Parathyroid adenoma (tissue), 2 donors: ENCODE results near the gene CADPS2.

Experiments used
- H2AFZ ChIP-seq: fragments of 300-600 bp; sonication (generic); one replicate; pipeline ENCODE4 v1.7.0; 2017; ENCODE audit warnings: antibody characterized with exemption, mild to moderate bottlenecking
- H3K27ac ChIP-seq: fragments of 300-600 bp; sonication (generic); one replicate; pipeline ENCODE4 v1.7.0; 2017
- H3K27me3 ChIP-seq: fragments of 300-600 bp; sonication (generic); one replicate; pipeline ENCODE4 v1.7.0; 2017; ENCODE audit warnings: low read length; ENCODE audit not compliant: control insufficient read depth, insufficient read depth
- H3K36me3 ChIP-seq: fragments of 300-600 bp; sonication (generic); one replicate; pipeline ENCODE4 v1.7.0; 2017; ENCODE audit warnings: low read length; ENCODE audit not compliant: control insufficient read depth, insufficient read depth
- H3K4me1 ChIP-seq: fragments of 300-600 bp; sonication (generic); one replicate; pipeline ENCODE4 v1.7.0; 2017; ENCODE audit warnings: control low read depth
- H3K4me2 ChIP-seq: fragments of 300-600 bp; sonication (generic); one replicate; pipeline ENCODE4 v1.7.0; 2017; ENCODE audit warnings: low read length
- H3K4me3 ChIP-seq: fragments of 300-600 bp; sonication (generic); one replicate; pipeline ENCODE4 v1.7.0; 2017; ENCODE audit warnings: low read depth, low read length
- H3K79me2 ChIP-seq: fragments of 300-600 bp; sonication (generic); one replicate; pipeline ENCODE4 v1.7.0; 2017; ENCODE audit warnings: control low read depth
- H3K9ac ChIP-seq: fragments of 300-600 bp; sonication (generic); one replicate; pipeline ENCODE4 v1.7.0; 2017; ENCODE audit warnings: mild to moderate bottlenecking
- H3K9me3 ChIP-seq: fragments of 300-600 bp; sonication (generic); one replicate; pipeline ENCODE4 v1.7.0; 2017; ENCODE audit warnings: low read length; ENCODE audit not compliant: control insufficient read depth
- CTCF ChIP-seq: fragments of 300-600 bp; sonication (generic); IDR thresholded peaks from one replicate; pipeline ENCODE4 v1.7.0; 2017; ENCODE audit warnings: antibody characterized with exemption, mild to moderate bottlenecking
- donor health status: primary hyperparathyroidism.

The CADPS2 gene

GRCh38 chr7:122827763-122828162 is 58.5 kb downstream of the CADPS2 start:
- no peak overlapping the region for H3K27ac ChIP-seq
- H3K4me1 ChIP-seq: no peaks in the 10 kb centered on the region
- no peaks in the 10 kb centered on the region for H3K27me3 ChIP-seq
- TF ChIP-seq CTCF: no peak
- no peaks in the 10 kb centered on the region for H3K9me3 ChIP-seq
- H3K4me2 ChIP-seq: no peak overlapping the region
- no peak overlapping the region for H3K4me3 ChIP-seq
- no peak overlapping the region for H3K9ac ChIP-seq
- H3K36me3 ChIP-seq: no peaks in the 10 kb centered on the region
- H2AFZ ChIP-seq: no peak overlapping the region
- H3K79me2 ChIP-seq: no peaks in the 10 kb centered on the region

GRCh38 chr7:122813845-122814244 is 72.4 kb downstream of the CADPS2 start:
- no peak for TF ChIP-seq CTCF

GRCh38 chr7:122803851-122804250 is 82.4 kb downstream of the CADPS2 start:
- H3K4me2 ChIP-seq: no peak overlapping the region
- H3K4me1 ChIP-seq: no peaks in the 10 kb centered on the region
- no peak overlapping the region for H3K9ac ChIP-seq
- H3K4me3 ChIP-seq: no peak overlapping the region
- H3K79me2 ChIP-seq: no peaks in the 10 kb centered on the region
- no peaks in the 10 kb centered on the region for H3K27me3 ChIP-seq
- no peak for TF ChIP-seq CTCF
- no peak overlapping the region for H2AFZ ChIP-seq
- H3K36me3 ChIP-seq: no peaks in the 10 kb centered on the region
- no peaks in the 10 kb centered on the region for H3K9me3 ChIP-seq
- H3K27ac ChIP-seq: no peak overlapping the region

More at GRCh38 chr7:122813845-122814244, 72.4 kb downstream of the CADPS2 start:
- Histone ChIP-seq H3K9ac (no peak overlapping the region), H3K4me1 (no peaks in the 10 kb centered on the region), H3K36me3 (no peaks in the 10 kb centered on the region), H3K4me2 (no peak overlapping the region), H3K79me2 (no peaks in the 10 kb centered on the region), H3K9me3 (no peaks in the 10 kb centered on the region), H2AFZ (no peak overlapping the region), H3K27me3 (no peaks in the 10 kb centered on the region), H3K27ac (no peak overlapping the region), H3K4me3 (no peak overlapping the region)

GRCh38 chr7:122803323-122803722 is 82.9 kb downstream of the CADPS2 start:
- Histone ChIP-seq H3K4me2 (no peak overlapping the region), H3K9me3 (no peaks in the 10 kb centered on the region), H3K27me3 (no peaks in the 10 kb centered on the region), H3K79me2 (no peaks in the 10 kb centered on the region), H3K36me3 (no peaks in the 10 kb centered on the region), H3K4me3 (no peak overlapping the region), H3K27ac (no peak overlapping the region), H3K9ac (no peak overlapping the region), H2AFZ (no peak overlapping the region), H3K4me1 (no peaks in the 10 kb centered on the region)
- peak; percentile 27 for TF ChIP-seq CTCF

- no peaks in the 10 kb centered on the region for H3K36me3 ChIP-seq
- no peak overlapping the region for H3K9ac ChIP-seq
- TF ChIP-seq CTCF: no peak
- no peaks in the 10 kb centered on the region for H3K79me2 ChIP-seq
- no peak overlapping the region for H2AFZ ChIP-seq
- H3K4me2 ChIP-seq: no peak overlapping the region
- no peak overlapping the region for H3K4me3 ChIP-seq
- no peaks in the 10 kb centered on the region for H3K9me3 ChIP-seq
- peak overlapping the region; percentile 66 for H3K27ac ChIP-seq
- no peaks in the 10 kb centered on the region for H3K4me1 ChIP-seq
- no peaks in the 10 kb centered on the region for H3K27me3 ChIP-seq
Measured at GRCh38 chr7:122802301-122802751, 83.9 kb downstream of the CADPS2 start.
